HCT116 (cell line): ENCODE measurements around the gene IGSF3. TPM values are rescaled to one million over a fixed set of nuclear protein-coding genes. Genes with fewer than 3 reads are reported as not detected.

ENCODE experiments used
- ATAC-seq: fragments of 200-7000 bp; cut with Tn5 transposase; 2 replicates; pipeline ENCODE4 v1.9.1; 2020; ENCODE audit warnings: mild to moderate bottlenecking, moderate library complexity
- BruUV-seq: library from RNA; stranded (reverse); fragments of 400-500 nt; replicated peaks from 2 replicates; lab custom pipeline; 2021; lab: Mats Ljungman, UMichigan
- CTCF ChIA-PET: fragments of 300-600 bp; sonication (Branson Sonifier 250); formaldehyde crosslinking; loops from one replicate; lab custom pipeline; 2021; ENCODE audit warnings: antibody characterized with exemption; lab: Charles Lee
- POLR2A ChIA-PET: fragments of 300-600, 350-600 bp; sonication (Branson Sonifier 250); formaldehyde crosslinking; loops from one replicate; lab custom pipeline; 2021; ENCODE audit warnings: antibody characterized with exemption; lab: Charles Lee
- RAD21 ChIA-PET, 2 experiments: fragments of 300-600 bp; sonication (Branson Sonifier 250); formaldehyde crosslinking; loops; one replicate each; lab custom pipeline; 2023; ENCODE audit warnings: low total read pairs in 2 of 2; ENCODE audit not compliant: uncharacterized antibody in 2 of 2, unreplicated experiment in 2 of 2, low non-redundant PET in 1 of 2; lab: Charles Lee
- DNase-seq: peaks from one replicate; pipeline ENCODE4 v3.0.0-alpha.2; 2010; ENCODE audit warnings: low read depth, low spot score
- H2AFZ ChIP-seq: fragments of 200-600 bp; shearing (Covaris generic), sonication (generic); 2 replicates; pipeline ENCODE4 v1.6.1; 2017; ENCODE audit warnings: low read depth, mixed run types, mixed read lengths, antibody characterized with exemption, low read length; ENCODE audit not compliant: poor library complexity, severe bottlenecking
- H3K27ac ChIP-seq: 2 replicates; pipeline ENCODE4 v1.5.1; 2012; ENCODE audit warnings: low read depth, low read length
- H3K27me3 ChIP-seq: fragments of 200-600 bp; sonication (generic); 2 replicates; pipeline ENCODE4 v1.6.1; 2016; ENCODE audit warnings: mixed run types, low read length, mixed read lengths; ENCODE audit not compliant: insufficient read depth
- H3K36me3 ChIP-seq, 2 experiments: fragments of 200-500 bp in 1 of 2; fragments of 200-600 bp in 1 of 2; sonication (Bioruptor generic) in 1 of 2; sonication (generic) in 1 of 2; 2 replicates each; pipeline versions ENCODE4 v1.5.1 to v1.6.1; 2014 to 2016; ENCODE audit warnings: low read length in 2 of 2, inconsistent platforms in 1 of 2, mixed read lengths in 1 of 2, mixed run types in 1 of 2; ENCODE audit not compliant: insufficient read depth in 2 of 2, control insufficient read depth in 1 of 2
- H3K4me1 ChIP-seq, 2 experiments: fragments of 200-600 bp in 1 of 2; sonication (generic) in 1 of 2; 2 replicates each; pipeline versions ENCODE4 v1.5.1 to v1.6.1; 2012 to 2017; ENCODE audit warnings: low read length in 2 of 2, inconsistent platforms in 1 of 2, mild to moderate bottlenecking in 1 of 2, mixed read lengths in 1 of 2, mixed run types in 1 of 2, moderate library complexity in 1 of 2; ENCODE audit not compliant: insufficient read depth in 2 of 2, control insufficient read depth in 1 of 2
- H3K4me2 ChIP-seq: fragments of 200-600 bp; sonication (generic); 2 replicates; pipeline ENCODE4 v1.6.1; 2017; ENCODE audit warnings: mixed run types, low read length, mixed read lengths
- H3K4me3 ChIP-seq, 2 experiments: fragments of 200-600 bp in 1 of 2; sonication (generic) in 1 of 2; replicated peaks in 1 of 2; 2 replicates each; pipeline ENCODE4 v1.5.1; 2011 to 2016; ENCODE audit warnings: low read length in 2 of 2, control low read depth in 1 of 2, low read depth in 1 of 2, mild to moderate bottlenecking in 1 of 2, mixed read lengths in 1 of 2, mixed run types in 1 of 2
- H3K79me2 ChIP-seq: fragments of 200-600 bp; sonication (generic); 2 replicates; pipeline ENCODE4 v1.6.1; 2017; ENCODE audit warnings: mild to moderate bottlenecking, mixed run types, low read length, moderate library complexity, mixed read lengths; ENCODE audit not compliant: insufficient read depth
- H3K9ac ChIP-seq: fragments of 200-600 bp; sonication (generic); 2 replicates; pipeline ENCODE4 v1.6.1; 2016; ENCODE audit warnings: low read length, mixed read lengths
- H3K9me2 ChIP-seq: fragments of 200-600 bp; sonication (generic), shearing (Covaris generic); 2 replicates; pipeline ENCODE4 v1.6.1; 2017; ENCODE audit warnings: mixed run types, mild to moderate bottlenecking, moderate library complexity; ENCODE audit not compliant: insufficient read depth
- H3K9me3 ChIP-seq, 2 experiments: fragments of 200-500 bp in 1 of 2; fragments of 200-600 bp in 1 of 2; sonication (Bioruptor generic) in 1 of 2; sonication (generic) in 1 of 2; 2 replicates each; pipeline ENCODE4 v1.6.1; 2014 to 2017; ENCODE audit warnings: low read length in 2 of 2, mixed read lengths in 2 of 2, inconsistent platforms in 1 of 2, low read depth in 1 of 2, mild to moderate bottlenecking in 1 of 2, mixed run types in 1 of 2, moderate library complexity in 1 of 2; ENCODE audit not compliant: control insufficient read depth in 1 of 2, insufficient read depth in 1 of 2
- H4K20me1 ChIP-seq: fragments of 200-600 bp; sonication (generic), shearing (Covaris generic); 2 replicates; pipeline ENCODE4 v1.6.1; 2017; ENCODE audit warnings: mixed run types, mild to moderate bottlenecking, moderate library complexity; ENCODE audit not compliant: insufficient read depth
- CBX3 ChIP-seq: IDR thresholded peaks from 2 replicates; pipeline ENCODE4 v1.6.1; 2012; ENCODE audit warnings: low read depth
- CEBPB ChIP-seq: IDR thresholded peaks from 2 replicates; pipeline ENCODE4 v1.6.1; 2012; ENCODE audit warnings: low read depth
- EZH2 ChIP-seq: fragments of 200-600 bp; sonication (generic); IDR thresholded peaks from 2 replicates; pipeline ENCODE4 v1.6.1; 2017; ENCODE audit warnings: antibody characterized with exemption, mixed run types
- EZH2phosphoT487 ChIP-seq: fragments of 200-600 bp; IDR thresholded peaks from 2 replicates; pipeline ENCODE4 v1.6.1; 2018; ENCODE audit warnings: antibody characterized with exemption, borderline replicate concordance
- POLR2AphosphoS5 ChIP-seq: IDR thresholded peaks from 2 replicates; pipeline ENCODE4 v1.6.1; 2011; ENCODE audit warnings: mild to moderate bottlenecking, low read depth, low read length, moderate library complexity
- RAD21 ChIP-seq: IDR thresholded peaks from 2 replicates; pipeline ENCODE4 v1.6.1; 2012; ENCODE audit warnings: low read depth, mild to moderate bottlenecking
- REST ChIP-seq: IDR thresholded peaks from 2 replicates; pipeline ENCODE4 v1.6.1; 2012; ENCODE audit warnings: low read depth
- SP1 ChIP-seq: IDR thresholded peaks from 2 replicates; pipeline ENCODE4 v1.6.1; 2012; ENCODE audit warnings: low read depth
- SRF ChIP-seq: IDR thresholded peaks from 2 replicates; pipeline ENCODE4 v1.6.1; 2012; ENCODE audit warnings: low read depth
- YY1 ChIP-seq: IDR thresholded peaks from 2 replicates; pipeline ENCODE4 v1.6.1; 2011; ENCODE audit warnings: low read length, low read depth, moderate library complexity, mild to moderate bottlenecking; ENCODE audit not compliant: insufficient replicate concordance; ENCODE audit errors: extremely low read depth
- ZFX ChIP-seq: fragments of 450-650 bp; IDR thresholded peaks from 2 replicates; pipeline ENCODE4 v1.6.1; 2017
- intact Hi-C: fragments of 100-400 bp; cut with micrococcal nuclease; formaldehyde crosslinking; loops from 2 replicates; pipeline ENCODE4 v1.10.0; 2022
- total RNA-seq: library from RNA; stranded (reverse); gene quantifications from one replicate; pipeline ENCODE4 v1.2.1, GENCODE V29; 2021; ENCODE audit not compliant: unreplicated experiment
- TF ChIP-seq, protein P1 (sequence below): IDR thresholded peaks from 2 replicates; pipeline ENCODE4 v1.6.1; 2011; ENCODE audit warnings: mild to moderate bottlenecking, low read length, moderate library complexity; ENCODE audit not compliant: insufficient replicate concordance; ENCODE audit errors: extremely low read depth

Gene IGSF3
- total RNA-seq, 1 experiment from 2014 or later: 18.6 TPM

GRCh38 chr1:116709666-116710167, 42.2 kb upstream of the IGSF3 start:
- RAD21 ChIA-PET: no interaction called here
- H3K36me3 ChIP-seq: no peaks in the 10 kb centered on the region
- TF ChIP-seq, protein P1, sequence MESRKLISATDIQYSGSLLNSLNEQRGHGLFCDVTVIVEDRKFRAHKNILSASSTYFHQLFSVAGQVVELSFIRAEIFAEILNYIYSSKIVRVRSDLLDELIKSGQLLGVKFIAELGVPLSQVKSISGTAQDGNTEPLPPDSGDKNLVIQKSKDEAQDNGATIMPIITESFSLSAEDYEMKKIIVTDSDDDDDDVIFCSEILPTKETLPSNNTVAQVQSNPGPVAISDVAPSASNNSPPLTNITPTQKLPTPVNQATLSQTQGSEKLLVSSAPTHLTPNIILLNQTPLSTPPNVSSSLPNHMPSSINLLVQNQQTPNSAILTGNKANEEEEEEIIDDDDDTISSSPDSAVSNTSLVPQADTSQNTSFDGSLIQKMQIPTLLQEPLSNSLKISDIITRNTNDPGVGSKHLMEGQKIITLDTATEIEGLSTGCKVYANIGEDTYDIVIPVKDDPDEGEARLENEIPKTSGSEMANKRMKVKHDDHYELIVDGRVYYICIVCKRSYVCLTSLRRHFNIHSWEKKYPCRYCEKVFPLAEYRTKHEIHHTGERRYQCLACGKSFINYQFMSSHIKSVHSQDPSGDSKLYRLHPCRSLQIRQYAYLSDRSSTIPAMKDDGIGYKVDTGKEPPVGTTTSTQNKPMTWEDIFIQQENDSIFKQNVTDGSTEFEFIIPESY: no peak
- CTCF ChIA-PET: no interaction called here
- H4K20me1 ChIP-seq: no peaks in the 10 kb centered on the region
- H2AFZ ChIP-seq: no peak overlapping the region
- BruUV-seq: no TSS peak
- DNase-seq (no peak), ATAC-seq (no peak)
- no peak overlapping the region for H3K4me2 ChIP-seq
- no peak overlapping the region for H3K4me3 ChIP-seq
- no peaks in the 10 kb centered on the region for H3K27me3 ChIP-seq
- H3K9ac ChIP-seq: no peak overlapping the region
- H3K79me2 ChIP-seq: no peaks in the 10 kb centered on the region
- no peaks in the 10 kb centered on the region for H3K9me3 ChIP-seq
- H3K27ac ChIP-seq: no peak overlapping the region
- no peaks in the 10 kb centered on the region for H3K4me1 ChIP-seq
- POLR2A ChIA-PET: no interaction called here
- intact Hi-C loops: no loop called here
- H3K9me2 ChIP-seq: no peaks in the 10 kb centered on the region

GRCh38 chr1:116708255-116708900, 40.8 kb upstream of the IGSF3 start:
- ChIA-PET POLR2A (no interaction called here), RAD21 (no interaction called here)
- no peak for ATAC-seq
- TF ChIP-seq REST: no peak
- TF ChIP-seq POLR2AphosphoS5: no peak
- TF ChIP-seq, protein P1: no peak
- no peak for TF ChIP-seq CBX3
- TF ChIP-seq SP1: no peak
- TF ChIP-seq ZFX: no peak
- TF ChIP-seq CEBPB: no peak
- no peak for TF ChIP-seq EZH2phosphoT487
- no peak for TF ChIP-seq RAD21
- no peak for TF ChIP-seq SRF
- TF ChIP-seq YY1: no peak
- TF ChIP-seq EZH2: no peak

More at GRCh38 chr1:116708255-116708900, 40.8 kb upstream of the IGSF3 start:
- H3K9me3 ChIP-seq: no peaks in the 10 kb centered on the region
- H3K4me2 ChIP-seq: no peak overlapping the region
- BruUV-seq: no TSS peak
- CTCF ChIA-PET: no interaction called here
- no peaks in the 10 kb centered on the region for H4K20me1 ChIP-seq
- intact Hi-C loops: no loop called here
- no peak for DNase-seq
- no peak overlapping the region for H2AFZ ChIP-seq
- H3K9ac ChIP-seq: no peak overlapping the region
- no peak overlapping the region for H3K4me3 ChIP-seq
- H3K9me2 ChIP-seq: no peaks in the 10 kb centered on the region
- no peaks in the 10 kb centered on the region for H3K4me1 ChIP-seq
- H3K27me3 ChIP-seq: no peaks in the 10 kb centered on the region
- no peaks in the 10 kb centered on the region for H3K36me3 ChIP-seq
- H3K79me2 ChIP-seq: no peaks in the 10 kb centered on the region
- no peak overlapping the region for H3K27ac ChIP-seq
